ENCODE data around the gene C5orf52.
"Not testable (repeated sequence)": the region's sequence is repeated elsewhere in the genome, so short reads cannot be mapped to it uniquely, and the experiment has no call there.

The C5orf52 gene

DNA sequence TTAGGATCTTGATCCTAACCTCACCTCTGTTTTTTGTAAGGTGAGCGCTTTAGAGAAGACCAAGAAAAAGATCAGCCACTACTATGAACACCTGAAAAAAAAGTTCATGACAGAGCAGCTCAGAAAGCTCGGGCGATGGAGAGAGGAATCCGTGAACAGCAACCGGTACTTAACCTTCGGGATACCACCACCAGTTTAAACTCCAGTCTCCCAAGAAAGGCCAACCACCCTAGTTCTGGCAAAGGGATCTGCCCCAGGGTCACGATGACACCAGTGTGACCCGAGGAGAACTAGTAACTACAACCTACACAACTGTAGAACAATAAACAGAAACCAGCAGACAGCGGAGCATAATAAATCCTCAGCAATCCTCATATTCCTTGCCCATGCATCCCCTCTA is 8.5 kb downstream of the C5orf52 start:
- DNase-seq = no peak

DNA sequence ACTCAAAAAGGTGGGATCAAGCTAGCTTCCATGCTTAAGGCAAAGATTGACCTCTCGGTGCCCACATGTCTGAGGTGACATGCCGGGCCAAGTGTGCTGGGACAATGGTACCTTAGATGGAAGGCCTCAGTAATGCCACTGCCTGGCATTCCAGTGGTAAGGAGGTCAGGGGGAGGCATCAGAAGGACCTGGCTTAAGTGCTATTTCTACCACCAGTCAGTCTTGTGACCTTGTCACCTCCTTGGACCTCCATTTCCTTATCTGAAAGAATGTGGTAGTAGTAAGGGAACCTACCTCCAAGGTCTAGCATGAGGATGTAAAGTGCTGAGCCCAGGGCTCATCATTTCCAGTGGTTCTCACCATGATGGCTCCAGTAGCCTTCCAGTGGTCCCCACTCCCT is 8.9 kb downstream of the C5orf52 start:
- DNase-seq = no peak

DNA sequence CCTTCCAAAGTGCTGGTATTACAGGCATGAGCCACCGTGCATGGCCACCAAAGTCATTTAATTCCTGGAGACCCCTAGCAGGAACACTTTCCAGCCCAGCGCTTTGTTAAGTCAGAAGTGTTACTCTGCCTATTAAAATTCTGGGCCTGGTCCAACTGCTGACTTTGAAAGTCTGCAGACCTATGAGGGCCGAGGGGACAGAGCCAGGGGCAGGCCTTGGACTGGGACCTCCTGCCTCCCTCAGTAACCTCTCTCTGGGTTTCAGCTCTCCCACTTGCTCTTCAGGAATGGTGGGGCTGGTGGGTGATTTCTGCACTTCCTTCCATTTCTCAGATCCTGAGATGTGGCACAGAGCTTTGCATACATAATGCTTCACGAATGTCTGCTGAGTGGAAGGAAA is 9.7 kb downstream of the C5orf52 start:
- DNase-seq = no peak

DNA sequence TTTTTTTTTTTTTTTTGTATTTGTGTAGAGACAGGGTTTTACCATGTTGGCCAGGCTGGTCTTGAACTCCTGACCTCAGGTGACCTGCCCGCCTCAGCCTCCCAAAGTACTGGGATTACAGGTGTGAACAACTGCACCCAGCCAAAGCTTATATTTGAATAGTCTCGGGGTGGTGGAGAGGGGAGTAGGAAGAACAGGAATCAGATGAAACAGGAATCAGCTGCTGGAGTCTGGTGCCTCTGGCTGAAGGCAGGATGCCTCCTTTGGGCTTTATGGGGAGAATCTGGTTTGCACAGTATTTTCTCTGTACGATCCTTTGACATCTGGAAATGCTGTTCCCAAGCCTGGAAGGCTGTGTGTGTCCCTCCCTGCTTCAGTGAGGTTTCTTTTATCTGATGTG is 10.9 kb downstream of the C5orf52 start:
- DNase-seq = no peak

DNA sequence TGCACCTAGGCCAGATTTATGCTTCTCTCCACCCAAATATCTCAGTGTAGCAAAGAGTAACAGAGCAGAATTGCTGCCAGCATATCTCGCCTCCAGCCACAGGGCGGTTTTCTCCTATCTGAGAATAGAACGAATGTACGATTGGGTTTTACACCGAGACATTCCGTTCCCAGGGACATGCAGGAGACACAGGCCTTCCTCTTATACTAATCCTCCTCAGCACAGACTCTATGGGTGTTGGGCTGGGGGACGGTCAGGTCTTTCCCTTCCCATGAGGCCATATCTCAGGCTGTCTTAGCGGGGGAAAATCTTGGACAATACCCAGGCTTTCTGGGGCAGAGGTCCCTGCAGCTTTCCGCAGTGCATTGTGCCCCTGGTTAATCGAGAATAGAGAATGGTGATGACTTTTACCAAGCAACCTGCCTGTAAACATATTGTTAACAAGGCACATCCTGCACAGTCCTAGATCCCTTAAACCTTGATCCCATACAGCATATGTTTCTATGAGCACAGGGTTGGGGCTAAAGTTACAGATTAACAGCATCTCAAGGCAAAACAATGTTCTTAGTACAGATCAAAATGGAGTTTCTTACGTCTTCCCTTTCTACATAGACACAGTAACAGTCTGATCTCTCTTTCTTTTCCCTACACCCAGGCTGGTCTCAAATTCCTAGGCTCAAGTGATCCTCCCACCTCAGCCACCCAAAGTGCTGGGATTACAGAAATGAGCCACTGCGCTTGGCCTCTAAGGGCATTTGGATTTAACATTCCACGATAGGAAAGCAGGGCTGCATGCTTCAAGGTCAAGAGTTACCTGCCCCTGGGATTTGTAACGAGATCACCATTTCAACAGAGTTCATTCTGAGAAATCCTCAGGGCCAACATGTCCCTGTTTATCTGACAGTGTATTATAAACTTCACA is 15.2 kb downstream of the C5orf52 start:
- not testable (repeated sequence) for DNase-seq

DNA sequence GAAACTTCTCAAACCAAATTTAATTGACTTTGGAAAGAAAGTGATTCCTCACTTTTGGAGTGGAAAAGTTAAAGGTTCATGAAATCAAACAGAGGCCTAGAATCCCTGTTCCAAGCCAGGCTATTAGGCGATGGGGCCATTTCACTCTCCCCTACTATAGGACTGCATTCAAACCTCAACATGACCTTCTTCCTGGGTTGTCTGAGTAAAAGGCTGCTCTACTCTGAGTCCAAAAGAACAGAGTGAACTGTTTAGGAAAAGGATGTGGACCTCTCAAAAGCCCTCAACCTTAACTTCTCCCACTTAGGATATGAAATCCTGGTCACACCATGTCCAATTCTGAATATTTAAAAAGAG is 15.8 kb downstream of the C5orf52 start:
- DNase-seq = no peak

DNA sequence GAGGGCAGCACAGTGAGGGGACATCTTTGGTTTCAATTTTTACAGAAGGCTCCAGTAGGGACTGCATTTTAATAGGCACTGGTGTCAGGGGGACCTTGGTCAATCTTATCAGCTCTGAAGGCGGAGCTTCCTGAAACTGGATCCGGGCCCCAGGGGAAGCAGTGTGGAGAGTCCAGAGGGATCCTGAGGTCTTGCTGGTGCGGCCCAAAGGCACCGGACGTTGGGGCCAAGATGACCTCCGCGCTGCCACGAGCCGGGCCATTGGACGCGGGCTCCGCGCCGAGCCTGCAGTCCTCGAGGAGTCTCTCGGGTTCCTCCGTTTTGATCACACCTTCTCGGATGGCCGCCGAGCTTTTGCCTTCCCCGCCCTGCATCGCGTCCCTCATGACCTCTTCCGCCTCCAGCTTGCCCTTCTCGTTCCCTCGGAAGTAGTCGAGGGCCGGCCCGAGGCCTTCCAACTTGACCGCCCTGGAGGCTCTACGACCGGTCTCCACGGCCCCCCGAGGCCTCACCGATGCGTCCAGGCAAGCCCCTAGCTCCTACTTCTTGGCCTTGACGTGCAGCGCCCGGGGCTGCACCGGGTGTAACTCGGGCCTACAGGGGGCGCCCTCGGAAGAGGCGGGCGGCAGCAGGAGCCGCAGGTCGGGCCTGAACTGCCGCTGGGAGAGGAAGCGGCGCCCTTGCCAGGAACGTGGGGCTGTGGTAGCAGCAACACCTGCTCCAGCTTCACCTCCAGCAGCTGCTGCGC is 18.8 kb downstream of the C5orf52 start:
- peak; percentile 32 for DNase-seq

DNA sequence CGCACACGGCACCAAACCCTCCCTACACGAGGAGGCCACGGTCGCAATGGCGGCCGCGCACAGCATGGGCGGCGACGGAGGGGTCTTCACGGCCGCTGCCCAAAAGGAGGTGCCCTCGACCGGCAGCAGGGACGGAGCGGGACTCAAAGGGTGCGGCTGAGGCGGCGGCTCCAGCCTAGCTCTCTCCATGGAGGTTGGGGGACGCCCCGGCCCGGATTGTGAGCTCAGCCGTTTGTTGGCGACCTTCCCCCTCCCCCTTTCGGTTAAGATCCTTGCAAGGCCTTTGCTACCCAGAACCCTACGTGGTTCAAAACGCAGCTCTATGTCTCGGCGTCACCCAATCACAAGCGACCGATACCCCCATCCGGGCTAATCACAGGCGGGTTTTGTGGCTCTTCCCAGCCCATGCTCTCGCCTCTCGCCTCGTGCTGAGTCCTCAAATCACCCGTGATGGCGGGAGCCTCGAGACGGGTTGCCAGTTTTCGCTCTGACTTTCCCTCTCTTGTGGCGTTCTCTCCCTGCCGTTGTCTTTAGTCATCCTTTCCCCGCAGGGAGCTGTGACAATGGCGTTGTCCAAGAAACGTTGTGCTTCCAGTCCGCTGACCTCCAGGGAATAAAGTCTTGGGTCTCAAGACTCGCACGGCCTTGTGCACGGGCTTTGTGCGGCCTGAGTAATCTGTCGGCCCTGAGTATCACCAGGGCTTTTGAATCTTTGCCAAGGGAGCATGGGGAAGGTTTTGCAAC is 19.5 kb downstream of the C5orf52 start:
- DNase-seq = no peak

DNA sequence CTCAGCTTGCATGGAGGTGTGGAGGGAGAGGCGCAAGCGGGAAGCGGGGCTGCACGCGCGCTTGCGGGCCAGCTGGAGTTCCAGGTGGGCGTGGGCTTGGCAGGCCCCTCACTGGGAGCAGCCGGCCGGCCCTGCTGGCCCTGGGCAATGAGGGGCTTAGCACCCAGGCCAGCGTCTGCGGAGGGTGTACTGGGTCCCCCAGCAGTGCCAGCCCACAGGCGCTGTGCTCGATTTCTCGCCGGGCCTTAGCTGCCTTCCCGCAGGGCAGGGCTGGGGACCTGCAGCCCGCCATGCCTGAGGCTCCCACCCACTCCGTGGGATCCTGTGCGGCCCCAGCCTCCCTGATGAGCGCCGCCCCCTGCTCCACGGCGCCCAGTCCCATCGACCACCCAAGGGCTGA is 22.5 kb downstream of the C5orf52 start:
- not testable (repeated sequence) for DNase-seq

DNA sequence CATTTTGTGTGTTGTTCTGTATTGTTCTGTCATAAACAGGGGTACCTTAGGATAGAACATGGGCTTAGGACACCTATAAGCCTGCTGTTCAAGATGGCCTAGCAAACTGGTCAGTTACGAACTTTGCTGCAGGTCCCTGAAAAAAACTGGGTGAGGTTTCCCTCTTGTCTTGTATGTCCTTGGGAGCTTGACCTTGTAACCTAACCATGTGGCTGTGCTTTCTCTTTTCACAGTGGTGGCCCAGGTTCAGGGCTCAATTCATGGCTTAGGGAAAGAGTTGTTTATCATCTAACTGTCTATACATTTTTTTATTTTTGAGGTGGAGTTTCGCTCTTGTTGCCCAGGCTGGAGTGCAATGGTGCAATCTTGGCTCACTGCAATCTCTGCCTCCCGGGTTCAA is 24.8 kb downstream of the C5orf52 start:
- not testable (repeated sequence) for DNase-seq

DNA sequence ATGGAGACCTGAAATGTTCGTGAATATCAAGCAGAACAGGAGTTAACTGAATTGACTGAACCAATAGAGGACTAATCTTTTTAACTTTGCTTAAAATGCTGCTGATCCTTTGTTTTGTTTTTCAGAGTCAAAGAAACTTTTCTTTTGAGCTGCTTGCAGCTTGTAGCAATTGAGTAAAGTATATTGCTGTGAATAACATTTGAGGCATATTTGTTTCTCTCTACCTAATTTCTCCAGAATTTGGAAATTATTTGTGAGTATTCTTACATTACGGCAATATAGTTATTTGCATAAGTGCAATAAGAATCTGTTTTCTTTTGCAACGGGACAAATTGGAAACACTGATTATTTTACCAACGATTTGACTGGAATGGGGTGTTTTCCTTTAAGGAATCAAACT is 27.3 kb downstream of the C5orf52 start:
- DNase-seq = not testable (repeated sequence)

DNA sequence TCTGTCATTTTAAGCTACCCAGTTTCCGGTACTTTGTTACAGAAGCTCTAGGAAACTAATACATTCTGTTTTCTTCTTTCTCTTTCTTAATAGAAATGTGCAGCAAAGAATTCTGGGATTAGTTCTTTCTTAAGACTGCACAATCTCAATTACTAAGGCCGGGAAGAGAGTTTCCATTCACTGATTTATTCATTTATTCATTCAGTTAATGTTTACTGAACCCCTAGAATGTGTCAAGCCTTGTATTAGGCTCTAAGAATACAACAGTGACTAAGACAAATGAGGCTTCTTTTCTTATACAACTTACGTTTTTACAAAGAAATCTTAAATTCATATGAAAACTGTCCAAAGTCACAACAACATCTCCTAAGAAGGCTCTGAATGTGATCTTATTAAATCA is 32.4 kb downstream of the C5orf52 start:
- no peak for DNase-seq

DNA sequence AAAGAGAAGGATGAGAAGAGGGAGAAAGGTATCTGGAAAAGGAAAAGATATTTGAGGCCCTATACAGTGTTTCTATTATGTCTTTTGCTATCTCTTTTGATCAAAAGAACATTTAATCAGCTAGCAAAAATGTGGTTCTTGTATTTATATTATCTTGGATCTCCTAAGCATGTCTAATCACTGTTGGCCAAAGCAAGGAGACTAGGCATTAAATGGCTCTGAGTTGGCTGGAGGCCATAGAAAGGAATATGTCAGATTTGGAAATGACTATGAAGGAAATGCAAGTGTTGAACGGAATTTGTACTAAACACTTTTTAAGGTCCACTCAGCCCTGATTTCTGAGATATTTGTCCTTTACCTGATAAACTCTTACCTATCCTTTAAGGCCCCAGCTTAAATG is 37.5 kb downstream of the C5orf52 start:
- no peak for DNase-seq

DNA sequence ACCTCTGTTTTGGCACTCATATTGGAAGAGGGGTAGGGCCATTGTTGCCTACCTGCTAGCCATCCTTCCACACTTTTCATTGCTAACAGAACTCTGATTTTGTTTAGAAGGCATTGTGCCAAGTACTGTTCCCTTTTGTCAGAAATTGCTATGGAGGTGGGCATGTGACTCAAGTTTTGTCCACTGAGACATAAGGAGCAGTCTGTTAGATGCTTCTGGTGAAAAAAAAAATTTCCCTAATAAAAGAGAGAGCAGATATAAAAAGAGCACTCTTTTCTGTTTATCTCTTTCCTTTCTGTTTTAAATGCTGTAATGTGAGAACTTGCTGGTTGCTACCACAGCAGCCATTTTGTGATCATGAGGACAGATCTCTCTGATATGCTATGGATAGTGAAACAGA is 38.0 kb downstream of the C5orf52 start:
- DNase-seq = no peak

DNA sequence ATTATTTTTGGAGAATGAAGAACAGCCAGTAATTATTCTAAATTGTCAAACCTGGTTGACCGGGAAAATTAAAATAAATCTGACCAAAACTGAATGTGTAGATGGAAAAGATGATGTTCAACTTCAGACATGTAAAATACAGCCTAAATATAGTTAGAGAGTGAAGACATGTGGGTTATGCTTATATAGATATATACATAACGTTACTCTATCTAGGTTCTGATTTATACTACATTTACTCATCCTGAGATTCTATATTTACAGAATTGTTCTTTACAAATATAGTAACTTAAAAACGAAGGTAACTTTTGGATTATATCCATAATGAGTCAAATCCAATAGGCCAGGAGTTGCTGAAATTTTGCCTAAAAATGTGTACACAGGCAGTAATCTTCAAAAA is 39.1 kb downstream of the C5orf52 start:
- no peak for DNase-seq

DNA sequence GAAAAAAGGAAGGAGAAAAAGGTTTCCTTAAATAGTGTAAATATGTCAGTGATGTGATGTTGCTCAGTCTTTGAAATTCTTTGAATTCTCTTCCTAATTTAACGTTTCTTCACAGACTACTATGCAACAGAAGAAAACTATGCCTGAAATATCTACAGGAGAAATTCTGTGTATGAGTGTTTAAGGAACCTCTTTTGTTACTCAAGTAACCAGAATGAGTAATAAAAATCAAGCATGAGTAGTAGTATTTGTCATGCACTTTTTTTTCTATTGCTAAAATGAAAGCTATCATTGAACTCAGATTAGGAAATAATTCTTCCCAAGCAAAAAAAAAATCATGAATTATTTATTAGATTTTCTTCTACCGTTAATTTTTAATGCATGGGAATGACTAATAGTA is 39.5 kb downstream of the C5orf52 start:
- no peak for DNase-seq

DNA sequence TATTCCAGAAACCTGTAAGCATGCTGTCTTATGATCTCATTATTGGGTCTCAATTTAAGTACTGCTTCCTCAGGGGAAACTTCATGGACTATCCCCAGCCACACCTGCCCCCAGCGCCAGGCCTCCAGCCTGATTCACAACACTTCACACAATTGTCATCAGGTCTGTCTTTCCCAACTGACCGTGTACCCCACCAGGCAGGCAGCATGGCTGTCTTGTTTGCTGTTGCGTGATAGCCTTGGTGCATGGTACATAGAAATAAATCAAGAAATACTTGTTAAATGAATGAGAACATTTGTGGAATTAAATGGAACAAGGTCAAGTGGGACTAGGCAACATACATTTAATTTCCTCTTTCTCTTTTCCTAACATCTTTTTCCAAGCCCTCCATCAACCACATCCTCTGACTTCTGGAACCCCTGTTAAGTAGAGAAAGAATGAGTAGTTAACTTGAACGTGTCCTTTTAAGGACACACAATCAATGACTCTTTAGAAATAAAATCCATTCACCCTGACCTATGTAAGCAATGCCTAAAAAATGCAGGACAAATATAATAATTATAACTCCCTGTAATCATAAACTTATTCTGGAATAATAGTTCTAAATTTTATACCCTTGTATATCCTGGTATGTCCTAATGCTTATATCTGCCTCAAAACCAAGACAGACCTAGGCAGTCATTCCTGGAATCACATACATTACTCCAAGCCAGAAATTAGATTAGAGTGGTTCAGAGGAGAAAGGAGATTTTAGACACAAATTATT is 42.7 kb downstream of the C5orf52 start:
- DNase-seq = no peak

DNA sequence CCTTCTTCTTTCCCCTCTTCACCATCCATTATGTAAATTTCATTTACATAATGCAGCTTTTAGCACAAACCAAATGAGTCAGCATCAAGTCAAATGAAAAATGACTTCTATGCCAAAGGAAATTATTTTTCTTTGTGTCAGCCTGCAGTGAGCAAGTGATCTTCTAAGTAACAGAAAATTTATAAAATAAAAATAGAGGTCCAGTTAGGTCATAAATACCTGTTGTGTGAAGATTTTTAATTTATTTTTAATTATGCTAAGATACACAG is 43.2 kb downstream of the C5orf52 start:
- DNase-seq = no peak

DNA sequence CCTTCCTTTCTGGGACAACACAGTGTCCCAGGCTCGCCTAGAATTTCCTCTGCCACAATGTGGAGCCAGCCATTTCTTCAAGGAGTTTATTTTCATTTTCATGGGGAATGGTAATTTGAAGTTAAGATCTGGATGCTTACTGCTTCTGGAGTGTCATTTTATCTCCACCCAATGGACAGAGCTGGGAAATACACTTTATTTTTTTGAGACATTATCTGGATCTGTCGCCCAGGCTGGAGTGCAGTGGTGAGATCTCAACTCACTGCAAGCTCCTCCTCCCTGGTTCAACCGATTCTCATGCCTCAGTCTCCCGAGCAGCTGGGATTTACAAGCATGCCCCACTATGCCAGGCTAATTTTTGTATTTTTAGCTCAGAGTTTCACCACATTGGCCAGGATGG is 47.2 kb downstream of the C5orf52 start:
- DNase-seq = no peak

DNA sequence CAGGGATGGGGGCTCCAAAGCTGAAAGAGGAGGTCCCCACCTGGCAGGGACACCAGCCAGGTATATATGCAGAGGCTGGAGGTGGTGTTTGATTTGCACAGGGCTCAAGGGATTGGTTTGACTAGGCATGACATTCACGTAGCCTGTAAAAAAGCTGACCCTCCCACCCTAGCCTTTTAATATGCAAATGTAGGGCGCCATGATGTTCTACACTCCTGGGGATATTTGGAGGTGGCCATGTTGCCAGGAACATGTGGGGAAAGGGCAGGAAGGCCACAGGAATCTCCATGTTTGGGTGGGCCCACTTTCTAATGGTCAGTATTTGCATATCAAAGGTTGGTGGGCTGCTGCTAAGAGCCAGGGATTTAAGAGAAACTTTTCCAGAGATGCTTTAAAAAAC is 47.9 kb downstream of the C5orf52 start:
- DNase-seq = no peak

DNA sequence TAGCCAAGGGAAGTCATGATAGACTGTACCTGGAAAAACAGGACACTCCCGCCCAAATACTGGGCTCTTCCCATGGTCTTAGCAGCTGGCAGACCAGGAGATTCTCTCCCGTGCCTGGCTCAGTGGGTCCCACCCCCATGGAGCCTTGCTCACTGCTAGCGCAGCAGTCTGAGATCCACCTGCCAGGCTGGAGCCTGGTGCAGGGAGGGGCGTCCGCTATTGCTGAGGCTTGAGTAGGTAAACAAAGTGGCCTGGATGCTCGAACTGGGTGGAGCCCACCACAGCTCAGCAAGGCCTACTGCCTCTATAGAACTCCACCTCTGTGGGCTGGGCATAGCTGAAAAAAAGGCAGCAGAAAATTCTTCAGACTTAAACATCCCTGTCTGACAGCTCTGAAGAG is 49.8 kb downstream of the C5orf52 start:
- no peak for DNase-seq

DNA sequence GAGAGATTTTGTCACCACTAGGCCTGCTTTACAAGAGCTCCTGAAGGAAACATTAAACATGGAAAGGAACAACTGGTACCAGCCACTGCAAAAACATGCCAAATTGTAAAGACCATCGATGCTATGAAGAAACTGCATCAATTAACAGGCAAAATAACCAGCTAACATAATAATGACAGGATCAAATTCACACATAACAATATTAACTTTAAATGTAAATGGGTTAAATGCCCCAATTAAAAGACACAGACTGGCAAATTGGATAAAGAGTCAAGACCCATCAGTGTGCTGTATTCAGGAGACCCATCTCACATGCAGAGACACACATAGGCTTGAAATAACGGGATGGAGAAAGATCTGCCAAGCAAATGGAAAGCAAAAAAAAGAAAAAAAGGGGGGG is 51.6 kb downstream of the C5orf52 start:
- DNase-seq = not testable (repeated sequence)

DNA sequence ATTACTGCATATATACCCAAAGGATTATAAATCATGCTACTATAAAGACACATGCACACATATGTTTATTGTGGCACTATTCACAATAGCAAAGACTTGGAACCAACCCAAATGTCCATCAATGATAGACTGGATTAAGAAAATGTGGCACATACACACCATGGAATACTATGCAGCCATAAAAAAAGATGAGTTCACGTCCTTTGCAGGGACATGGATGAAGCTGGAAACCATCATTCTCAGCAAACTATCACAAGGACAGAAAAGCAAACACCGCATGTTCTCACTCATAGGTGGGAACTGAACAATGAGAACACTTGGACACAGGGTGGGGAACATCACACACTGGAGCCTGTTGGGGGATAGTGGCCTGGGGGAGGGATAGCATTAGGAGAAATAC is 55.3 kb downstream of the C5orf52 start:
- DNase-seq = not testable (repeated sequence)

All from stimulated activated CD4-positive, alpha-beta T cell treated with anti-CD3 and anti-CD28 coated beads, Interleukin-12 subunit alpha, Interleukin-12 subunit beta, amount 100 ng/mL, for 4 hours (primary cell).